Measurements from ENCODE around the gene EYA3.

EYA3 gene

DNA sequence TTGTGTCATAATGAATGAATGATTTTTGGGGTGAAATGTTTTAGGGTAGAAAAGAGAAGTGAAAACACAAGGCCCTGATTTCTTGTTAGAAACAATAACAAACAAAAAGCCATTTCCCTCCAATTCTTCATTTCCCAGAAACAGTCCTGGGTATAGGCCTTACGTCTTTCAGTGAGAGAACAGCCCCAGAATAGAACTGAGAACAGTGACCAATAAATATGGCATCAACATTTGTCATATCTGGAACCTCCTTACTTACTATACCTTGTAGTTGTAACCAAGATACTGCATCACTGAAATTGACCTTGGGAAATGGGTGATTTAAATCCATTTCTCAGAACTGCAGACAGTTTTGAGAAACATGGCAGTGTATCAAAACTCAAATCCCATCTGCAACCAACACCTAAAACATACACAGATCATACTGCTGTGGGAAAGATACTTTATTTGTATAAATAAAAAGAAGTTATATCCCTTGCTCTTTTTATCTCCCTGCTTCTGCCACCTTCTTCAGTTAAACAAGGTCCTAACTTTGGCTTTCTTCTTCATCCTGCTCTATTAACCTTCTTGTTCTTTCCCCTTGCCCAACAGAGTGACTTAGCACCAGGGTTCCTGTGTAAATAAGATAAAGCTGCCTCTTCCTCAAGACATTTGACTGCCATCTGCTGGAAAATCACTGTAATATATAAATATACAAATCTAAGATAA, 109.1 kb downstream of the EYA3 start:
- Histone ChIP-seq H3K36me3 (ENCODE audit: insufficient read depth, low read length) (peaks cover 23% of the 10 kb centered on the region), H3K4me1 (ENCODE audit: insufficient read depth, low read length) (no peaks in the 10 kb centered on the region), H3K27me3 (ENCODE audit: insufficient read depth, low read length) (no peaks in the 10 kb centered on the region), H3K9me3 (ENCODE audit: insufficient read depth, low read depth, low read length) (no peaks in the 10 kb centered on the region), H3K4me3 (ENCODE audit: low read length) (no peak overlapping the region), H3K27ac (ENCODE audit: low read depth, low read length) (no peak overlapping the region), H3K9ac (ENCODE audit: low read depth, low read length) (no peak overlapping the region)
- WGBS: 90% methylated on average over 1 of the region's 1 CpG

DNA sequence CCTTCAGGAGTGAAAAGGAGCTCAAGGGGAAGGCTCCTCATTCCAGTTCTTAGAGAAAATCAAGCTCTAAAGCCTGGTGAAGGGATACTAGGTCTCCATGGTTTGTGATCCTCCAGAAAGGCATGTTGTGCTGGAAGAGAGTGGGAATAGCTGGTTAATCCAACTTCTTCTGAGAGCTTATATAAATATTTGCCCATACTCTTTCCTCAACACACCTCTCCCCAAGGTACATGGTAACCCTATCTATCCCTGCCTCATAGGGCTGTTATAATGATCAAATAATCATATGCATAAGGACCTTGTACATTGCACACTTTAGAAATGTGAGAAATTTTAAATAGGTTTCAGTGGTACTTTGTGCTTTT, 114.0 kb downstream of the EYA3 start:
- H3K4me3 ChIP-seq (ENCODE audit: low read length): no peak overlapping the region
- peaks cover 49% of the 10 kb centered on the region for H3K36me3 ChIP-seq (ENCODE audit: insufficient read depth, low read length)
- no peaks in the 10 kb centered on the region for H3K27me3 ChIP-seq (ENCODE audit: insufficient read depth, low read length)
- no peak overlapping the region for H3K9ac ChIP-seq (ENCODE audit: low read depth, low read length)
- no peaks in the 10 kb centered on the region for H3K9me3 ChIP-seq (ENCODE audit: insufficient read depth, low read depth, low read length)
- no peaks in the 10 kb centered on the region for H3K4me1 ChIP-seq (ENCODE audit: insufficient read depth, low read length)
- no peak overlapping the region for H3K27ac ChIP-seq (ENCODE audit: low read depth, low read length)

DNA sequence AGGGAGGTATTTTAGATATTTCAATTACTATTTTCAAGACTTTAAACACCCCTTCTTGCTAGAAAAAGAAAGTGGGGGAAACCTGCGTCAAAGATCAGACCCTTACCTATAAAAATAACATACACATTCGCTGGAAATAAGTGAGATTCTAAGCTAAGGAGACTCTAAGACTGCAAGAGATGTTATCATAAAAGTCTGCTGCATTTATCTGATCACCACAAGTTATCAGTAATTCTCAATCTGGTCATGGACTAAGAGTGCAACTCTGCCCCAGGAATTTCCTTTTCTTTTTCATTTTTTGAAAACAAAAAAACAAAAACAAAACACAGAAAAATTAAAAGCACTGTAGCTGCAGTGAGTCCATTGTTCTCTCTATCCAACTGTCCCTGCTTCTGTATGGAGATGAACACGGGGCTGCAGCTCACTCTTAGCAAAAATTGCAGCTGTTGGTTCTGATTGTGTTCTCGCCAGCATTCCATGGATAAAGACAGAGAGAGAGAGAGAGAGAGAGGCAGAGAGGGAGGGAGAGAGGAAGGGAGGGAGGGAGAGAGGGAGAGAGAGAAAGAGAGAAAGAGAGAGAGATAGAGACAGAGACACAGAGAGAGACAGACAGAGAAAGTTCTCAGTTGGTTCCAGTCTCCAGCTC, 114.5 kb downstream of the EYA3 start:
- 94% methylated on average over 4 of the region's 4 CpGs for WGBS
- H3K27ac ChIP-seq (ENCODE audit: low read depth, low read length): no peak overlapping the region
- no peak overlapping the region for H3K9ac ChIP-seq (ENCODE audit: low read depth, low read length)
- no peaks in the 10 kb centered on the region for H3K4me1 ChIP-seq (ENCODE audit: insufficient read depth, low read length)
- no peaks in the 10 kb centered on the region for H3K27me3 ChIP-seq (ENCODE audit: insufficient read depth, low read length)
- H3K9me3 ChIP-seq (ENCODE audit: insufficient read depth, low read depth, low read length): no peaks in the 10 kb centered on the region
- H3K36me3 ChIP-seq (ENCODE audit: insufficient read depth, low read length): peaks cover 49% of the 10 kb centered on the region
- no peak overlapping the region for H3K4me3 ChIP-seq (ENCODE audit: low read length)

DNA sequence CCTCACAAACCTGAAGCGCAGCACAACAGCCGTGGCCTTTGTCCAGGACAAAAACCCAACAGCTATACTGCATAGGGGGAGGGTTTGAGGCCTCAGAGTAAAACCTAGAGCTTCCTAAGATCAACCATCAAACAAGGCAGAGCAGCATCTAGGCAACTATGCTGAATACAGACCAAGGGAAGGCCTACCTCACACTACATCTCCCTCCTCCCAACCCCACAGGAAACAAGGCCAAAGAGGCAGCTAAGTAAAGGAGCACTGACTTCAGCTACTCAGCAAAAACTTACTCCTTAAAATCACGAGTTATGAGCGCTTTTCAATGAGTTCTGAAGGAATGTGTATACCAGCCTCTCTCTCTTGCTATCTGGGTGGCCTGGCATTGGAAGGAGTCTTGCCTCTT, 116.3 kb downstream of the EYA3 start:
- WGBS: 98% methylated on average over 4 of the region's 4 CpGs
- Histone ChIP-seq H3K9me3 (ENCODE audit: insufficient read depth, low read depth, low read length) (no peaks in the 10 kb centered on the region), H3K27me3 (ENCODE audit: insufficient read depth, low read length) (no peaks in the 10 kb centered on the region), H3K4me3 (ENCODE audit: low read length) (no peak overlapping the region), H3K9ac (ENCODE audit: low read depth, low read length) (no peak overlapping the region), H3K4me1 (ENCODE audit: insufficient read depth, low read length) (no peaks in the 10 kb centered on the region), H3K36me3 (ENCODE audit: insufficient read depth, low read length) (peaks cover 48% of the 10 kb centered on the region), H3K27ac (ENCODE audit: low read depth, low read length) (no peak overlapping the region)

DNA sequence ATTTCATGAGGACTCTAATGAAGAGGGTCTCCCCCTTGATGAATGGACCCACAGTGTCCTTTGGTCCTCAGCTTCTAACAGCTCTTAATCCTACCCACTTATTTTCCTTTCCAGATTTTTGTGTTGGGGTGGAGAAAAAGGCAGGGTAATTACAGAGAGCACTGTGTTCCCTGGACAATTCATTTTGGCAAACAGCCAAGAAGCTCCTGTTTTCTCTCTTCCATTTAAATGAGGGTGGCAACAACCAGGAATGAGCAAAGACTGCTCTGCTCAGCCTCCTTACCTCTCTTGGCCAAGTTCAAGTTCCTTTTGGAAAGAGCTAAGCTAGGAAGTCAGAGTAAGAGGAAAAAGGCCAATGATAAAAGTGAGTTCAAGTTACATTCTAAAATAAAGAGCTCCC, 116.7 kb downstream of the EYA3 start:
- H3K4me1 ChIP-seq (ENCODE audit: insufficient read depth, low read length): no peaks in the 10 kb centered on the region
- no peak overlapping the region for H3K4me3 ChIP-seq (ENCODE audit: low read length)
- H3K27ac ChIP-seq (ENCODE audit: low read depth, low read length): no peak overlapping the region
- no peak overlapping the region for H3K9ac ChIP-seq (ENCODE audit: low read depth, low read length)
- H3K27me3 ChIP-seq (ENCODE audit: insufficient read depth, low read length): no peaks in the 10 kb centered on the region
- no peaks in the 10 kb centered on the region for H3K9me3 ChIP-seq (ENCODE audit: insufficient read depth, low read depth, low read length)
- H3K36me3 ChIP-seq (ENCODE audit: insufficient read depth, low read length): peaks cover 44% of the 10 kb centered on the region

DNA sequence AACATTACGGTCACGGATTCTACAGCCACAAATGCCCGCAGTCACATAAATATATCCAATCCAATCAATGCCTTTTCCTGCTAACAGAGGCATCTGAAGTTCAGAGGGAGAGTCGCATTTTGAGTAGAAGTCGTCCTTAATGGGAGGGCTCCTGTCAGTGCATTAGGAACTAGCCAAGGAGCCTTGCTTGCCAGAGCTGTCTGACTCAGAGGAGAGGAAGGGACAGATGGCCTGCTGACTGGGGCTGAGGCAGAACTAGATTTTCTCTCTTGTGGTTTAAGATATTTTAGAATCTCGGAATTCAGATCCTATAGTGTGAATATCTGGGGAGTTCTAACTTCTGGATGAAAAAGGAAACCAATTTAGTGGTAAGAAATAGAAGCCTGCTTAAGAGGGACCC, 118.0 kb downstream of the EYA3 start:
- WGBS: 95% methylated on average over 6 of the region's 6 CpGs
- Histone ChIP-seq H3K9ac (ENCODE audit: low read depth, low read length) (no peak overlapping the region), H3K36me3 (ENCODE audit: insufficient read depth, low read length) (peaks cover 50% of the 10 kb centered on the region), H3K27me3 (ENCODE audit: insufficient read depth, low read length) (no peaks in the 10 kb centered on the region), H3K4me3 (ENCODE audit: low read length) (no peak overlapping the region), H3K9me3 (ENCODE audit: insufficient read depth, low read depth, low read length) (no peaks in the 10 kb centered on the region), H3K4me1 (ENCODE audit: insufficient read depth, low read length) (no peaks in the 10 kb centered on the region), H3K27ac (ENCODE audit: low read depth, low read length) (no peak overlapping the region)

DNA sequence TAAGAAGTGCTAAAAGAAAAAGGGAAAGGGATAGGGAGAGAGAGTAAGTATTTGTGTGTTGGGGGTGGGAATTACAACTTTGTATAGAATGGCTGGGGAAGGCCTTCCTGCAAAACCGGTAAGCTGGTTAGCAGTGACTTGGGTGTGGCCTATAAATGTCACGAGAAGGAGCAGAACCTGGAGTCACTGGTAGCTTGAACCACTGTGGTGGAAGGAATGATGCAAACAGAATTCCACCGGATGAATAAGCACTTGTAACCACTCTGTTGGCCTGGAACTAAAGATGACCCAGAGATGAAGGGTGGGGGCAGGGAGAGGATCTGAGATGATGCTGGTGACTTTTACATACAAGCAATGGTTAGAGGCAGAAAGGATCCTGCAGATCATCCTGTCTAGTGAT, 119.7 kb downstream of the EYA3 start:
- Histone ChIP-seq H3K27ac (ENCODE audit: low read depth, low read length) (no peak overlapping the region), H3K27me3 (ENCODE audit: insufficient read depth, low read length) (no peaks in the 10 kb centered on the region), H3K4me1 (ENCODE audit: insufficient read depth, low read length) (no peaks in the 10 kb centered on the region), H3K36me3 (ENCODE audit: insufficient read depth, low read length) (peaks cover 49% of the 10 kb centered on the region), H3K9ac (ENCODE audit: low read depth, low read length) (no peak overlapping the region), H3K9me3 (ENCODE audit: insufficient read depth, low read depth, low read length) (no peaks in the 10 kb centered on the region), H3K4me3 (ENCODE audit: low read length) (no peak overlapping the region)
- 87% methylated on average over 3 of the region's 3 CpGs for WGBS

DNA sequence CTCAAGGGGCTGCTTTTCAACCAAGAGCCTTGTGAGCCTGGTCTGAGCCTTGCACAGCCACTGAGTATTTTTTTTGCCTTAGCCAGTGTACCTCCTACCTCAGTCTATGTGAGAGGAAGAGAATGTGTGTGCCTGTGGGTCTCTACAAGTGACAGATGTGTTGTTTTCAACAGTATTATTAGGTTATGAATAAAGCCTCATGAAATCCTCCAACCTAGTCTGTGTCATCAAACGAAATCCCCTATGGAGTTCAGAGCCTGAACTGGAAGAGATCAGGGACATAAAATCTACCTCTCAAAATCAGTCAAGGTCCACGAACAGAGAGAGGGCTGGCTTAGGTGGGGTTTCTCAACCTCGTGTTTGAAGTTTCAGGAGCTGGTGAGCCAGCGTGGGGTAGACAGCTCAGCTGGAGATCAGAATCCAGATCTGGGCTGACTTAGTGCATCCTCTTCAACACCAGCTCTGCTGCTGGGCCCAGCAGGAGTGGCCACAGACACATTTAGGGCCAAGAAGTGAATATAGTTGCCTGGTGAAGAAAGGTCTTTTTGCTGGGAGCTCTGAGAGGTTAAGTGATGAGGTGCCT, 120.4 kb downstream of the EYA3 start:
- Histone ChIP-seq H3K27ac (ENCODE audit: low read depth, low read length) (no peak overlapping the region), H3K9me3 (ENCODE audit: insufficient read depth, low read depth, low read length) (no peaks in the 10 kb centered on the region), H3K4me1 (ENCODE audit: insufficient read depth, low read length) (no peaks in the 10 kb centered on the region), H3K9ac (ENCODE audit: low read depth, low read length) (no peak overlapping the region), H3K36me3 (ENCODE audit: insufficient read depth, low read length) (peaks cover 46% of the 10 kb centered on the region), H3K27me3 (ENCODE audit: insufficient read depth, low read length) (no peaks in the 10 kb centered on the region), H3K4me3 (ENCODE audit: low read length) (no peak overlapping the region)
- 91% methylated on average over 4 of the region's 4 CpGs for WGBS

DNA sequence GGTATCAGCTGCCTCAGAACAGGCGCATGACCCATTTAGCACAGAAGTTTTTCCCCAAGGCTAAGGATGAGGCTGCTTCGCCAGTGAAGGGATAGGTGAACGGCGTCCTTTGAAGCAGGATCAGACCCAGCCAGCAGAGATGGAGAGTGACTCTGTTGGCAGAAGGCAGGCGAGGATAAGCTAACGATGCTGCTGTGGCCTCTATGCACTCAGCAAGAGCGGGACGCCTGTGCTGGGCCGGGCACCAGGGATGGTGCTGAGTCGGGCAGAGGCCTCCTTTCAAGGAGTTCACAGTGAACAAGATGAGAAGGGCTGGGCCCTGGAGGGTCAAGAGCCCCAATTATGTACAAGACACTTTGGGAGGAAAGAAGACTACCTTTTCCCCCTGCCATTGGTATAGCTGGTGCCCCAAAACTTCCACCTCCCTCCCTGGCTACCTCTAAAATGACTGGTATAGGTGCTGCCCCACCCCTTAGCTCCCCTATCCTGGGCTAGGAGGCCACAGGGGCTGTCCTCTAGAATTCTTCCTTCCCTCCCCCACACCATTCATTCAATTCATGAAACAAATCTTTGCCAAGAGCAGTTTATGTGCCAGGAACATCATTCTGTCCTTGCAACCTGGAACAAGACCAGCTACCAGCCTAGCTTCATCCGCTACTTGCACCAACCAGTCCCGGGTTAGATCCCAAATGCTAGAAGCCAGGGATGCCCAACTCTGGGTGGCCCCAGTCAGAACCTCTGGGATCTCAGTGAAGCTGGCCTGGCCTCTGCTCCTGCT, 121.1 kb downstream of the EYA3 start:
- Histone ChIP-seq H3K9me3 (ENCODE audit: insufficient read depth, low read depth, low read length) (no peaks in the 10 kb centered on the region), H3K4me3 (ENCODE audit: low read length) (no peak overlapping the region), H3K9ac (ENCODE audit: low read depth, low read length) (0 out of 2 replicates have a peak overlapping the region, but pooled peaks have one; percentile 9), H3K36me3 (ENCODE audit: insufficient read depth, low read length) (peaks cover 42% of the 10 kb centered on the region), H3K27me3 (ENCODE audit: insufficient read depth, low read length) (no peaks in the 10 kb centered on the region), H3K4me1 (ENCODE audit: insufficient read depth, low read length) (no peaks in the 10 kb centered on the region), H3K27ac (ENCODE audit: low read depth, low read length) (no peak overlapping the region)
- 95% methylated on average over 12 of the region's 12 CpGs for WGBS

DNA sequence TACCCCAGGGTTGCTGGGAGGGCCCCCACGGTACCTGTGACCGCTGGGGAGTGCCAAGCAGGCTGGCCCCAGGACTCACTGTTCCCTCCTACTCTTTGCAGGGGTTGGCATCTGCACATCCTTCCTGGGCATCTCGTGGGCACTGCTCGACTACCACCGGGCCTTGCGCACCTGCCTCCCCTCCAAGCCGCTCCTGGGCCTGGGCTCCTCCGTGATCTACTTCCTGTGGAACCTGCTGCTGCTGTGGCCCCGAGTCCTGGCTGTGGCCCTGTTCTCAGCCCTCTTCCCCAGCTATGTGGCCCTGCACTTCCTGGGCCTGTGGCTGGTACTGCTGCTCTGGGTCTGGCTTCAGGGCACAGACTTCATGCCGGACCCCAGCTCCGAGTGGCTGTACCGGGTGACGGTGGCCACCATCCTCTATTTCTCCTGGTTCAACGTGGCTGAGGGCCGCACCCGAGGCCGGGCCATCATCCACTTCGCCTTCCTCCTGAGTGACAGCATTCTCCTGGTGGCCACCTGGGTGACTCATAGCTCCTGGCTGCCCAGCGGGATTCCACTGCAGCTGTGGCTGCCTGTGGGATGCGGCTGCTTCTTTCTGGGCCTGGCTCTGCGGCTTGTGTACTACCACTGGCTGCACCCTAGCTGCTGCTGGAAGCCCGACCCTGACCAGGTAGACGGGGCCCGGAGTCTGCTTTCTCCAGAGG, 121.9 kb downstream of the EYA3 start:
- 95% methylated on average over 24 of the region's 24 CpGs for WGBS
- H3K4me3 ChIP-seq (ENCODE audit: low read length): no peak overlapping the region
- no peaks in the 10 kb centered on the region for H3K4me1 ChIP-seq (ENCODE audit: insufficient read depth, low read length)
- 0 out of 2 replicates have a peak overlapping the region, but pooled peaks have one; percentile 9 for H3K9ac ChIP-seq (ENCODE audit: low read depth, low read length)
- no peaks in the 10 kb centered on the region for H3K27me3 ChIP-seq (ENCODE audit: insufficient read depth, low read length)
- H3K27ac ChIP-seq (ENCODE audit: low read depth, low read length): no peak overlapping the region
- peaks cover 34% of the 10 kb centered on the region for H3K36me3 ChIP-seq (ENCODE audit: insufficient read depth, low read length)
- no peaks in the 10 kb centered on the region for H3K9me3 ChIP-seq (ENCODE audit: insufficient read depth, low read depth, low read length)

DNA sequence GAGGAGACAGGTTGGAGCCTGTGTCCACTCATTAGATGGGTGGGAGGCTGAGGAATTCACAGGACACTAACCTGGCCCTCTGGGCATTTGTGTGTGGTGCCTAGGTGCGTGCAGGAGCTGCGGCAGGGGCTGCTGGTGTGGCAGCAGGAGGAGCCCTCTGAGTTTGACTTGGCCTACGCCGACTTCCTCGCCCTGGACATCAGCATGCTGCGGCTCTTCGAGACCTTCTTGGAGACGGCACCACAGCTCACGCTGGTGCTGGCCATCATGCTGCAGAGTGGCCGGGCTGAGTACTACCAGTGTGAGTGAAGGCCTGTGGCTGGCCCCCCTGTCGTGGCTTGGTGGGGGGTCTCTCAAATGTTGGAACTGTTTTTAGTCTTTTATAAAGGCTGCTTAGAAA, 125.0 kb downstream of the EYA3 start:
- H3K4me1 ChIP-seq (ENCODE audit: insufficient read depth, low read length): peaks cover 6% of the 10 kb centered on the region
- H3K36me3 ChIP-seq (ENCODE audit: insufficient read depth, low read length): peaks cover 34% of the 10 kb centered on the region
- H3K9me3 ChIP-seq (ENCODE audit: insufficient read depth, low read depth, low read length): no peaks in the 10 kb centered on the region
- H3K27me3 ChIP-seq (ENCODE audit: insufficient read depth, low read length): no peaks in the 10 kb centered on the region
- 96% methylated on average over 11 of the region's 11 CpGs for WGBS
- no peak overlapping the region for H3K27ac ChIP-seq (ENCODE audit: low read depth, low read length)
- H3K9ac ChIP-seq (ENCODE audit: low read depth, low read length): no peak overlapping the region
- no peak overlapping the region for H3K4me3 ChIP-seq (ENCODE audit: low read length)
